HG03342 (cell line): ENCODE results near the gene CLSTN2.

Experiments
- ATAC-seq: cut with Tn5 transposase; IDR thresholded peaks from one replicate; pipeline ENCODE4 v1.9.1; 2021; ENCODE audit warnings: mild to moderate bottlenecking, moderate library complexity; ENCODE audit not compliant: unreplicated experiment

The CLSTN2 gene

DNA sequence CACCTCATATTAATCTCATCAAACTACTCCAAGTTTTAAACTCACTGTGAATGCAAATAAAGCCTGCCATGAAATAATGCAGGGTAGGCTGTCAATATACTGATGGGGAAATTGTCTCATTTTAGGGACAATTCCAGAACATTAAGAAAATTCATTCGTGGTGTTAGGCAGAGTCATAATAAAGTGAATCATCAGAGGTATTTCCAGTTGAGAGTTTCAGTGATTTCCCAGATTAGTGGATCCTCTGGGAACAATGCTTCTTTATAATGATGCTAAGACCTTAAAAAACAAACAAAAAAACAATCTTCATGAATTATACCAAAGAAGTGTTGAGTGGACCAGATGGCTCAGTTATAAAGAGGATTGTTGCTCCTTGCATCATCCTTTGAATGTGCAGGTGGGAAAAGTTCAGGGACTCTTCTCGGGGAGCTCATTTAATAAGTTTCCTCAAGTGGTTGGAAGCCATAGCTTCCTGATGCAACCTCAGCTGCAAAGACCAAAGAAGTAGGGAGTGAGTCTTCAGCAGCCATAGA is 381.9 kb downstream of the CLSTN2 start:
- no peak for ATAC-seq

DNA sequence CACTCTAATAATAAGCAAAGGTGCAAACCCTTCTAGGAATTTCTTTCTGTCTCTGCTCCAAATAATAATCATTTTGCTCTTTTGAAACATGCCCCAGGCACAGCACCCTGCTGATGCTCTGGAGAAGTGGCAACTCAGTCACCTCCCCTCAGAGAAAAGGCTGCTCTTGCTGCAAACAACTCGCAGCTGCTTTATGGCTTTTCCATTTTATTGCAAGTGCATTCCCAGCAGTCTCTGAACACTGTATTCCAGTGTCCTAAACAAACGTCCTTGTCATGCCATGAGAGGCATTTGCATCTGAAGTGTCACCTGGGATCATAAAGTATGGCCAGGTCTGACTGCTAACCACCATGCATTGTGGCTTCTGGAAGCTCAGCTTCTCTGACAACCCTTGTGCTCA is 384.8 kb downstream of the CLSTN2 start:
- no peak for ATAC-seq

DNA sequence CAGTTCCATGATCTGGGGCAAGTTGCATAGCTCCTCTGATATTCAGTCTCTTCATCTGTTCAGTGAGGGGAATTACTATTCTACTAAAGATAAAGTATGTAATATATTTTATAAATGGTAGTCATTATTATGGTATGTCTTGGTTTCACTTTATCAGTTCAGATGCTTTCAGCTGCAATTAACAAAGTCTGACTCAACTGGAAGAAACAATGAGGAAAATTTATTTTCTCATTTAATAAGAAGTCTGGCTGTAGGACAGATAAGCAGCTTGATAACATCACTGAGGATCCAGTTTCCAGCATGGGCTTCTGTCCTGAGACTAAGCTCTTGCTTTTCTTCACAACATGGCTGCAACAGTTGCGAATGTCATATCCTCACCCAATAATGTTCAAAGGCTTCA is 388.6 kb downstream of the CLSTN2 start:
- no peak for ATAC-seq

DNA sequence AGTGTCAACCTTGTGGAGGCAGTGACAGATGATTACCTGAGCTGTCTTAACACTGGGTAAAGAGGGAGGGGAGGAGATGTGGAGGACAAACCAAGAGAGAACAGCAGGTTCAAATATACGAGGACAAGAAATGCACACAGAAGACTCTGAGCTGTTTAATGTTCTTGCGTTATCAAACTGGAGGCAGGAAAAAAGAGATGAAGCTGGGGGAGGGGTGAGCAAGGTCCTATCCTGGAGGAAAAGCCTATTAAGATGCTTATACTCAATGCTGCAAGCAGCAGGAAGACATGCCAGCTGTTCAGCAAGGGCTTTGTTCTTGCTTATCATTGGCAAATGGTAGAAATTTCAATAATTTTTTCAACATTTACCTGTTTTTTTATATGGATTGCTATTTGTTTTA is 397.1 kb downstream of the CLSTN2 start:
- no peak for ATAC-seq

DNA sequence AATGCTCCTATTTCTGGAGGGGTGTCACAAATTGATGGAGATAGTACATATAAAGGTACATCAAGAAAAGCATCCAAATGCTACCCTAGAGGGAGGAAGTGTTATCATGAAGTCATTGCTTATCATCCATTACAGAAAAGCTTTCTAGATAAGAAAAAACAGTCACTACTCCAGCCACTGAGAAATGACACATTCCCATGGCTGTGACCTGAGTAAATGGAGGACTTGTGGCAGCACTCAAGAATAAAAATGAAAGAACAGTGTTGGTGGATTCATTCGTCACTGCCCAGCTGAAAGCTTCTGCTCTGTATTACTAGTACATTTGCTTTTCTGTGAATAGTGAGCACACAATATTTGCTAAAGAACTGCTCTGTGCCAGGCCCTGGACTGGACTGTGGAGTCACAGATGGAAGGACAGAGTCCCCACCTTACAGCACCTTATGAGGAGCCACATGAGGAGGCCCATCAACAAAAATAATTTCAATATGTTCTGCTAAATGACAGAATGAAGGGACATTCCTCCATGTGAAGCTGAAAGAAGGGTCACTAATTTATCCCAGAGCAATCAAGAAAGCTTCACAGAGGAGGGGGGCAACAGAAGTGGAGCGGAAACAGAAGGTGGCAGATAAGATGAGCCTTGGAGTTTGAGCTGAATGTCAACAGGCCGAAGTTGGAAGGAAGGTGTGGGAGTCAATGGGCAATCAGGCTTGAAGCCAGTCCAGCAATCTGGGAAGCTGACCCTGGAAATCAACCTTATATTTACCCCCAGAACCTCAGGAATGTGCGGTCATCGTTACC is 399.3 kb downstream of the CLSTN2 start:
- no peak for ATAC-seq

DNA sequence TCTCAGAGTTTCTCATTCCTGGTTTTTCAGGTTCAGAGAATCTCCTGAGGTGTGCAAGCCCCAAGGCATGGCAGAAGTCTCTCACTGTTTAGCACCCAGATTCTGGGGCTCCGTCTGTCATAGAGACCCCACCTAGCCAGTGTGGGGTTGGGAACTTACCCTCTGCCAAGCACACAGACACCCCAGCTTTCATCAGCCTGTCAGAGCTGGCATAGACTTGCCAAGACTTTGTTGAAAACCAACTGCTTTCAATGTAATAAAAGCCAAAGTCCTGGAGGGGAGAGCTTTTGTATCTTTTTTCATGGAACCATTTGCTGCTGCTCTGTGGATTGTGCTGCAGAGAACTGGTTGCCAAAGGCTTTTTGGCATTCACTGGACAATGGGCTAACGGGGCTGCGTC is 401.5 kb downstream of the CLSTN2 start:
- ATAC-seq: no peak

DNA sequence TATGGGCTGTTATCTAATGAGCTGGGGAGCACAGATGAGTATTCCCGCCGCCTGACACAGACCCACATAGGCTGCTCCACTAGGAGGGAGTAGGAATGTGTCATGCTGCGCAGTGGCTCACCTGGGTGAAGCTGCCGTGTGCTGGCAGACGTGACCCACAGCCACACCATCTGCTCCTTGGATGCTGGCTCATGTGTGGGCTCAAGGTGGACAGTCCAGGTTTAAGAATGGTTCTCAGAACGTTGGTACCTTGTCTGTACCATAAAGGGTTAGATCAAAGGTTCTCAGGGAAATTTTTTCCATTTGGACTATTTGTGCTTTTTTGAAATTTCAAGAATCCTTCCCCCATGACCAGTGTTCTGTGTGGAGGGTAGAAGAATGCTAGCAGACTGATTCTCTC is 403.9 kb downstream of the CLSTN2 start:
- ATAC-seq: no peak

DNA sequence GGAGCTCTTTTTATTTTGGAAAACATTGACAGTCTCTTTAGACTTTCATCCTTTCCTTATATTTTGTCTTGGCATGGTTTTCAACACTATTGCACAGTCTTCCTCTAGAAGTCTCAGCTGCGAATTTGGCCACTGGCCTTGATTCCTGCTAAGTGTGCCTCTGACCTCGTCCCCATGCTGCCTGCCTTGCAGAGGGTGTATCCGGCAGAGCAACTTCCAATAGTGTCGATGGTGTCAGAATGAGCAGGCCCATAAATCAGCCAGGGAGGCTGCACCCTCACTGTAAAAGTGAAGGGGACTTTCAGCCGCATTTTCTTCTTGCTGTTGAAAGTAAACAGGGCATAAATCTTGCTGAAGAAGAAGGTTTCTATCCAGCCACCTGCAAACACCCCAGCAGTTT is 406.2 kb downstream of the CLSTN2 start:
- ATAC-seq: no peak

DNA sequence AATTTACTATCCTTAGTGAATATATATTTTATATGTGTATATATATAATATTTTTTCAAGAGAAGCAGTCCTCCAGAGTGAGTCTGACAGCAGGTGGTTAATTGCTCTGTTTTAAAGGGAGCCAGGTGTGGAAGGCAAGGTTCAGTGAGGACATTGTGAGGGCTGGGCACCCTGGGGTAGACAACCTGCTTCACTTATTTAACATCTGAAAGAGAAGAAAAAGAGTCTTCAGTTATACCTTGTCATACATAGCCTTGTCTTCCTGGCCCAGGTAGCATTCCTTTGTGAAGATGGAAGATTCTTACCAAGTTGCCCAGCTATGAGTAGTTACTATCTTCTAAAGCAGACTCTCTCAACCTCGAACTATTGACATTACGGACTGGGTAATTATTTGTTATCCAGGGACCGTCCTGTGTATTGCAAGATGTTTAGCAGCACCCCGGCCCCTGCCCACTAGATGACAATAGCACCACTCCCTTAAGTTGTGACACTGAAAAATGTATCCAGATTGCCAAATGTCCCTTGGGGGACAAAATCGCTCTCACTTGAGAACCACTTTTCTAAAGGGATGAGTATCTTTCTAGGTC is 406.9 kb downstream of the CLSTN2 start:
- no peak for ATAC-seq

DNA sequence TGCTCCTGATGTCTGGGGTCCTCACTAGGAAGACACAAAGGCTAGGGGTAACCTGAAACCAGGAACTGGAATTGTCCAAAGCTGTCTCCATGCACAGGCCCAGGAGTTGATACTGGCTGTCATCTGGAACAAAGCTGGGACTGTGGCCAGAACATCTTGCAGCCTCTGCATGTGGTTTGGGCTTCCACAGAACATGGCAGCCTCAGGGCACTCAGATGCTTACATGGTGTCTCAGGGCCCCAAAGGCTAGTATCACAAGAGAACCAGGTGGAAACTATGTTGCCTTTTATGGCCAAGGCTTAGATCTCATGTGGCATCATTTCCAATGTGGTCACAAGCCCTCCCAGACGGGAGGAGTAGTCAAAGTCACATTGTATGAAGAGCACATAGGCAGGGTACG is 407.7 kb downstream of the CLSTN2 start:
- no peak for ATAC-seq

DNA sequence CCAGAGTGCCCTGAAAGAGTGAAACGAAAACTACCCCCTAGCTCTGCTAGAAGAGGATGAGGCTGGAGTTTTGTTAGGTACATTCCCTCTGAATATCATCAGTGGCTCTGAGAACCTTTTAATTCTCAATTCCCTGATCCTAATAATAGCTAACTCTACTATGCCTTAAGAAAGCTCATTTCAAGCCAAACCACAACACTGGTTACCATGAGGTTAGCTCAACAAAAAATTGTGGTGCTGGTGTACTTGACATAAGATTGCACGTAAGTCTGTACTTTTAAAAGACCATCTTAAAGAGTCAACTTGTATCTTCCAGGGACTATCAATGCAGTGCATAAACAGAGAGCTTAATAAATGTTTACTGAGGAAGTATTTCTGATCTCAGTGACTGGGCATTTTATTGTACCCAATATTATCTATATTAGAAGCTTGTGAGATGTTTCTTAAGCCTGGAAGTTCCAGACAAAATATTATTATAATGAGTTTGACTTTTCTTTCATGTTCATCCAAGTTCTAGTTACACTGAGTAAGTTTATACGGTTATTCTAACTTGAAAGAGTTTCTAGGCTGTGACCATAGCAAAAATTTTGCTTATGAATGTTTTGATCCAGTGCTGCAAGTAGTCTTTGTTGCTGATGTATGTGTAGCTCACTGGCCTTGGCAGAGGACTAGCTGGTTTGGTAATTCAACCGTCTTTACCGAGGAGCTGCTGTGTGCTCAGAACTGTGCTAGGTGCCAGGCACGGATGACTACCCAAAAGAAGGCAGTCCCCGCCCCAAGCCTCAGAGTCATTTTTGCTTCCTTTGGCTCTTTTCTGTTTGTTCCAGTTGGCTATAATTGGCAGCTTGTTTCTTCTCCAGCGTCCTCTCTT is 408.5 kb downstream of the CLSTN2 start:
- no peak for ATAC-seq

DNA sequence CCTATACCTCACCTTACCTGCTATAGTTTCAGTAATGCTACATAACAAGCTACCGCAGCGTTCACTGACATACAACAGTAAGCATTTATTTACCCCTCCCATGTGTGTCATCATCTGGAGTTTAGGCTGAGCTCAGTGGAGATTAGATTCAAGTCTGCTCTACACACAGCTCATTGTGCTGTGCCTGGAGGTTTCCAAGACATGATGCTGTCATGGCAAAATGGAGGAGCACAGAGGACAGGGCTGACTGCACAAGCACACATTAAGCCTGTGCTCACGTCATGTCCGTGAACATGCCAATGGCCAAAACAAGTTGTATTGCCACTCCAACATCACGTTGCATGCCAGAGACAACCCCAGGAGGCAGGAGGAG is 409.1 kb downstream of the CLSTN2 start:
- ATAC-seq: no peak

DNA sequence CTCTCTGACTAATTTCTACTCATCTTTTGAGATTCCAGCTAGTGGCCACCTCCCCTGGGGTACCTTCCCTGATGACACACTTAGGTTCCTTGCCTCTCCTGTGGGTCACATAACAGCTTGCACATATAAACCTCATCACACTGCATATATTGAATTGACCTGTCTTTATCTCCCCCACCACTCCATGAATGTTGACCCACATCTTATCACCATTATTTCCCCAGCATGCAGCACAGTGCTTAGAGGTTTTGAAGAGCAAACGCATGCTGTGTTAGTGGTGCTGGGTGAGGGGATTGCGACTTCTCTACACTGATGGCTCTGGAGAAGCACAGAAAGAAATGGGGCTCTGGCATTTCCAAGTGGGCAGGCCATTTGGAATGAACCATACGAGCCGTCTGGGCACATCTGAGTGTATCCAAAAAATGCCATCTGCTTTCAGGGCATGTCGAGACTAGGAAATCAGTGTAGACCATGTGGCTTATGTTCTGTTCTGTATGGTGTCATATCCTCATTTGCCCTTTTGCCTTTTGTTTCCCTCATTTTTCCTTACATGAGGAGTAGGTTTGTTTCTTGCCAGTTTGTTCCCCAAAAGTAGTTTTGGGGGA is 409.7 kb downstream of the CLSTN2 start:
- no peak for ATAC-seq

DNA sequence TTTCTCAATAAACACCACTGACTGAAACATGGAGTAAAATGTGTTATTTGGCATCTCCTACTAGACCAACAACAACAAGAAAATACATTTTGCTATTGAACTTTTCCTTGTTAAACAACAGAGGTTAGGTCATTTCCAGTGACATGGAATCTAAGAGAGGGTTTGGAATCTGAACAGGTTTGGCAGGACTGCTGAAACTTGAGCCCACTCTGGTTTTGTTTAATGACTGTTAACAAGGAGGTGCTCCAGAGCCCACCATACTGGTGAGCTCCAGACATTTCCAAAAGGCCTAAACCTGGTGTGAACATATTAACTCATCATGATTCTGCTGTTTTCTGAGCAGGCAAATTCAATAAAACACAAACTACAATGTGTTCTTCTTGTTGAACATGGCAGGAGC is 412.2 kb downstream of the CLSTN2 start:
- no peak for ATAC-seq

DNA sequence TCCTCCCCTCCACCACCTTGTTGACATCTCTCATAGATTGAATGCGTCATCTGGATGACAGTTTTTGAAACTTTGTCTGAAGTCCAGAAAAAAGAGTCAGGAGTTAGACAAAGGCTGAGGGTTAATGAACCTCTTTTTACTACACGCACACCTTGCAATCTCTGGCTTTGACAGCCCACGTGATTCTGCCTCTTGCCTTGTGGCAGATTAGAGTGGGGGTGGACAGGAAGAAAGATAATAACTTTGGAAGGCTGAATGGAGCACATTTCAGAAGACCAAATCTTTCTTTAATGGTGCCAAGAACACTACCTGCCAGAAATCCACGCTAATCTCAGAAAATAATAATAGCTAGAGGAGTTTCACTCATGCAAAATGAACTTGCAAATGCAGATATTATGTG is 415.0 kb downstream of the CLSTN2 start:
- ATAC-seq: no peak

DNA sequence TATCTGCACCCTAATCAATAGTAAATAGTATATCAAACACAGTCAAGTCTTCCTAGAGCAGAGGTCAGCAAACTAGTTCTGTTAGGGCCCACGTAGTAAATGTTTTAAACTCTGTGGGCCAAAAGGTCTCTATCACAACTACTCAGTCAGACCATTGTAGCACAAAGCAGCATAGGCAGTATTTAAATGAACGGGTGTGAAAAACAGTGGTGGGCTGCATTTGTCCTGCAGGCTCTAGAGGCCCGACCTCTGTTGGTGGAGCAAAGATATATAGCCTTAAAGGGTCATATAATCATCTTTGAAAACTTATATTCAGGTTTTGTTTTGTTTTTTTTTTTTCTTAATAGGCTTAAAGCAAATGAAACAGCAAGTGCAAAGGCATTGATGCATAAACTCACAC is 416.5 kb downstream of the CLSTN2 start:
- ATAC-seq: no peak

DNA sequence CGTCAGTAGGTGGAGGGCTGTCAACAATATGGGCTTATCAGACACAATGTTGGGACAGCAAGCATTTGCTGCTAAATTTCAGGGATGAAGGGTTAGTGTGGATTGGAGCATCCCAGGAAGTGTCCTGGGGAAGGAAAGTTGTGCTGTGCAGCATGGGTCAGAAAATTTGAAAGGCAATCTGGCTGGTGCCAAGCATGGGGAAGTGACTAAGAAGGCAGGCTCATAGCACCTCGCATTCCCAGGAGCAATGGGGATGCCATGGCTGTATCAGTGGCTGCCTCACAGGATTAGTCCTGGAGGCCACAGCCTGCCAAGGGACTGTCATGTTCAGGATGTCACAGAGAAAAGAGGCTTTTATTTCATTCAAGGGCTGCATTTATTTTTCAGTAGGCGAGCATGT is 420.5 kb downstream of the CLSTN2 start:
- no peak for ATAC-seq

DNA sequence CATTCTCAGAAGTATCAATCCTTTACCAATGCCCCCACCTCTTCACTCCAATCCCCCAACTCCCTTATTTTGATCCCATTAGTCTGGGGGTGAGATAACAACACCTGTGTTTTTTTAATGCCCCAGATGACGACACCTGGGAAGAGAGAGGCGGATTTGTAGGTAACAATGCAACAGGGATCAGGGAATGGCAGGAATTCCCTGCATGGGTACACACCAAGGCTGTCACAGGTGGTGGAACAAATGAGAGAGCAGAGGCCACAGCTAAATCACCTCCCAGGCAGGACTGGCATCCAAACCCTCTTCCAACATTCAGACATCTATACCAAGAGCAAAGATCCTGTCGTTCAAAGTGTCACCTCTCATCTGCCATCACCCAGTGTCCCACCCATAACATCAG is 423.7 kb downstream of the CLSTN2 start:
- no peak for ATAC-seq

DNA sequence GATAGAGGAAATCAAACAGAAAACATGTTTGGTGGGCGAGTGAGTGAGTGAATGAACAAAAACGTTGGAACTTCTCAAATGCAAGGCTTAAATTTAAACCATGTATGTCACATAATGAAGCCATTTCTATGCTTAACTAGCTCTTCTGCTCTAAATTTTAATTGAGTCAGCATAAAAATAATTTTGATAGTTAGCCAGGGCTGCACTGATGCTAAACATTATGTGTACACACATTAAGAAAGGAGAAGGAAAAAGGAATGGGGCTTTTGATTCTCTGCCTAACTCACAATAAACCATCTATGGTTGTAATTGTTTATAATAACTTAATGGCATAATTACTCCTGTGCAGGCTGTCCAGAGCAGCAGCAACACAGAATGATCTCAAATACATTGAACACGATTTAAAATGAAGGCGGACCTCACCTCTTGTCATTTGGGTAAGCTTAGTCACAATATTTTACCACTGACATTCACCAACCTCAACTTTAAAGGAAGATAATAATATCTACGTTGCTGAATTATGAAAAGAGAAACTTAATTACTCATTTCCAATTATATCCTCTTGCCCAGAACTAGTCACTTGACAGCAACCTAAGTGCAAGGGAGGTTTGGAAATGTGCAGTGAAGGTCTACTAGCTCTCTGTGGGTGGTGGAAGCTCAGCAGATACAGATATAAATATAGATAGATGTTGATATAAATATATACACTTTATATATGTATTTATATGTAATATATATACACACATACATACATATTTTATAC is 424.4 kb downstream of the CLSTN2 start:
- no peak for ATAC-seq

DNA sequence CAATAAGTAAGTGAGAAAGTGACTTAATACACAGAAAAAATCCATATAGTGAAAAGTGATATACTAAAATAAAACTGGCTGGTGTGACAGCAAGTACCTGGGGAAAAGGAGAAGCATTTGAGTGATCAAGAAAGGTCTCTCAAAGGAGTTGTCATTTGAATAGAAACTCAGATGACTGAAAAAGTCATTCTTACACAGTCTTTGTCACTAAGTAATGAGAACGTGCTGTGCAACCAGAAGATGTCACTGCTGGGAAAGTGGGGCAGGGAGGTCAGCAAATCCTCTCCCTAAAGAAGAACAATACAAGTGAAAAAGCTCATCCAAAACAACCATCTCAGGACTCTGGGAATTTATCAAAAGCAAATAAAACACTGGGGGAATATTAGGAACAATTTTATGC is 425.3 kb downstream of the CLSTN2 start:
- no peak for ATAC-seq

DNA sequence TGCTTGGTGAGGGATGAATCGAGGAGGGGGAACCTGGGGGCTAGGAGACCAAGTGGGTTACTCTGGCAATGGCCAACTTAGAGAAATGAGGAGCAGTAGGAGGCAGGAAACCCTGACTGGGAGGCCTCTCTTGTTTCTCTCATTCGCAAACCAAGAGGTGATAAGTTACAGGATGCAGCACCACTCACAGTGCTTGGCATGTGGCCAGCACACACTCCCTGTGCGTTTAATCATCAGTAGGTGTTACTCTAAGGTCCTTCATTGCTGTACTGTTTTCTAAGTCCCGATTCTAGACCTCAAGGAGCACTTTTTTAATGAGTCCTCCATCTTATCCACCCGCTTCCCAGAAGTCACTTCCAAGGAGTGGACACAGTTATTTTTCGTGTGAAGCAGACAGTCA is 428.8 kb downstream of the CLSTN2 start:
- ATAC-seq: no peak
